ENCODE measurements around the gene TMEM223. TPM values are rescaled to one million over a fixed set of nuclear protein-coding genes. Genes with fewer than 3 reads are reported as not detected.
A peak's percentile ranks its signal among the peaks of the same experiment; 100 is the strongest.
"Not testable (repeated sequence)": the region's sequence is repeated elsewhere in the genome, so short reads cannot be mapped to it uniquely, and the experiment has no call there.

TMEM223 gene
- total RNA-seq, 1 donor from 2014 or later, result 16.8 TPM

DNA sequence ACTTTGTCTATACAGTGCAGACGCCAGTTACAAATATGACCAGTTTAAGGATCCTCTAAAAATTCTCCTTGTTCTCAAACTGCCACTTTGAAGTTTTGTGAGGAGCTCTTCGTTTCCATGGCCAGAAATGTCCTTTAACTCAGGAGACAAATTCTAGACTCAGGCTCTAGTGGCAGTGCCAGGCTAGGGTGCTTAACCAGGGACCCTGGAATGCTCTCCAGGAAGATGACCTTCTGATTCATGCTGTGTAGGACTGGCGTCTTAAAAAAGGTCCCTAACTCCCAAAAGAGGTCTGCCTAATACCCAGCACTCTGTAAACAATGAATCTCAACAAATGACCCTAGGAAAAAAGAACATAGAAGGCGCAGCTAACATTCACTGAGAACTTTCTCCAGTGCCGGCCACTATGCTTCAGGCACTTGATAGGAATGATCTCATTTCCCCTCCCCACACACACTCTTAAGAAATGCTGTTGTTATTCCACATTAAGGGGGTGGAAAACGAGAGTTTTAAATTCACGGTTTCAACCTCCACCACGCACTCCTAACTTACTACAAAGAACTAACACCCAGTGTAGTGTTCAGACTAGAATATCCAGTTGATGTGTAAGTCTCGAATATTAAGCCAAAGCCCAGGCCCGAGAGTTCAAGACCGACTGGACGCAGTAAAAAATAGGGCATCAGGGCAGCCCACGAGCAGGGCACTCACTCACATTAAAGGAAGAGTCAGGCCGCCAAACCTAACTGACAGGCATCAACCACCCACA lies 12.7 kb upstream of the TMEM223 start:
- DNase-seq (ENCODE audit: extremely low read depth, low read depth, low spot score), result no peak

DNA sequence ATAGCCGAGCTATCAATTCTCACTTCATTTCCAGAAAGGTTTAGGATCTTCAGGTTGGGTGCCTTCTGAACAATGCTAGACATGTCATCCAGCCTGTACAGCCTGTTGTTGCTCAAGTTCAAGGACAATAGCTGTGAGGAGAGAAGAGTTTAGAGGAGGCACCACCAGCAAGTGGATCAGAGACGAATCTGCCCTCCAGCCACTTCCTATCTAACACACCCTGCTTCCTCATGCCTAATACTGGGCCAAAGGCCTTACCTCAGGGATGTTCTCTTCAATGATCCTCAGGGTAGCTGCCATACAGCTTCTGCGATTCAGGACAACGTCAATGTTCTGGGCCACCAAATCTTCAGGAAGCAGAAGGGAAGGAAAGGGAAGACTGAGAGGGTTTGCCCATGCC lies 9.3 kb upstream of the TMEM223 start:
- DNase-seq (ENCODE audit: extremely low read depth, low read depth, low spot score), result no peak

DNA sequence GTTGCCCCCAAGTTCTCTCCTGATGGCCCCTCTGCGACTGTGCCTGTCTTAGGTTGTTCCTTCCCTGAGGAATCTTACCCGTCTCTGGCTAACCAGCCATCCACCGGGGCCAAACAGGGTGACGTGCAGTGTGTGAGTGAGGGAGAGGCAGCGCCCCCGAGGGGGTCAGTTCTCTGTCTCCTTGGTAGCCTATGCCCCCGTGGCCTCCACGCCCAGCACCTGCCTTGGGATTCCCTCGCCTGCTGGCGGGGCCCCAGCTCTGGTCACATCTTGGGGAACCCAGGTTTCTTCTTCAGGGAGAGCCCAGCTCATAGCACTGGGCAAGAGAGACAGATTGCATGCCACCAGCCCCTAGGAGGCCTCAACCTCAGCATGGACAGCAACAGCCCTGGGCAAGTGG lies 7.7 kb upstream of the TMEM223 start:
- DNase-seq (ENCODE audit: extremely low read depth, low read depth, low spot score), result no peak

DNA sequence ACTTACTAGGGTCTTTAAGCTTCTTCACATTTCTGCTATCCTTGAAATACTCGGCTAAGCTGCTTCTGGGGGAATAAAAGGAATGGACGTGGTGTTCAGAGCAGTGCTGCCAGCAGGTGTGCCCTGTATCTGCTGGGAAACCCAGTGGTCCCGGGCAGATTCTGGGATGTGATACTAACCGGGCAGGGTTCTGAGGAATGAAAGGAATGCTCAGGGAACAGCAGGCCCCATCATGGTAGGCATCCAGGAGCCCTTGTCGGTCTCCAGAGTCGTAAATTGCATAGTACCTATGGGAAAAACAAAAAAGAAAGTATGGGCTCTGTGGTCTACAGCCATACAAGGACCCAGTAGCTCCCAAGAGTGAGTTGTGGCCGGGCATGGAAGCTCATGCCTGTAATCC lies 4.5 kb upstream of the TMEM223 start:
- DNase-seq (ENCODE audit: extremely low read depth, low read depth, low spot score), result no peak

DNA sequence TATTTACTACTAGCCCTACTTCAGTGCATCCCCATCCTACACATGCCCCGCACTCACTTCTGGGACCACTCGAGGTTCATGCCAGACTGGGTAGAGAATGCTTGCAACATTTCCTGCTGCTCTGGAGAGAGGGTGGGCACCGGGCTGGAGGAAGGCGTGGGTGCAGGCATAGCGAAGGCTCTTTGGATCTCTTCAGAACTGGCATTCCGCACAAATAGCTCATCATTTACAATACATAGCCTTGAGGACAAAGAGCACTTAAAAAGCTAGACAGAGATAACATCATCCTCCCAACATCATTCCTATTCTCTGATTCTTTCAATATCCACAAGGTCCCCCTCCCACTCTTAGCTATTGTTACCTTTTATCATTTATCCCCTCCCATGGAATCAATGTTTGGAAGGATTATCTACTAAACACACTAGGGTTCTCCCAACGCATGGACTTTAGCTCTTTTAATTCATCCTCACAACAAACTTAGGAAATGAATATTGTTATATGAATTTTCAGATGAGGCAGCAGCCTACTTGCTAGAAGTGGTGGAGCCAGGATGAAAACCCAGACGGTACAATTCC lies 2.5 kb upstream of the TMEM223 start:
- DNase-seq (ENCODE audit: extremely low read depth, low read depth, low spot score), result no peak

DNA sequence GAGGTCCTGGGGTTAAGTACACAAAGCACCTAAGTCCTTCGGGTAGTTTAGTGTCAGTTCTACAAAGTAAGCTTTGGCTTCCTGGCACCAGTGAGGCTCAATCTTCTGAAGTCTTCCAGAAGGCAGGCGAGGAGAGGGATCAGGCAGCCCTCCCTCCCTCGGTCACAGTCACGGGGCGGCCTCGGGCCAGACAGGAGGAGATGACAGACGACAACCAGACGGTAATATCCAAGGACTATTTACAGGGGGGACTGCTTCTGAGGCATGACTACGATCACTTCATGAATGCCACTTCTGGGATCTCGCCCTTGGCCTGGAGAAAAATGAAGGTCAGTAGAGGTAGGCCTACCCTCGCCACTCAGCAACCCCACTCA lies 383 bp upstream of the TMEM223 start:
- no peak for DNase-seq (ENCODE audit: extremely low read depth, low read depth, low spot score)

DNA sequence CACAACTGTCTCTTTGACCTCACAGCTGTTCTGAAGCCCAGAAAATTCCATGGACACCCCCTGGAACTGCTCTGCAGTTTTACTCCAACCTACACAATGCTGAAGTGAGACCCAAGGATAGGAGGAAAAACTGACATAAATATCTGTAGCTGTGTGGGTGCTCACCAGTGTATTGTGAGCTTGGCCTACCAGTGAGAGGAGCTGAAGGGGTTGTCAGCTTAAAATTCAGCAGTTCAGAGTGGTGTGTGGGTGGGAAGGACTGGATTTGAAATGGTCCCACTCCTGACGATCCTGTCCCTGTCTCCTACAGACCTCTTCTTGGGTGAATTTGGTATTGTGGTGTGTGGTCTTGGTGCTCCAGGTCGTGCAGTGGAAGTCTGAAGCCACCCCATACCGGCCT lies 2.2 kb downstream of the TMEM223 start:
- DNase-seq (ENCODE audit: extremely low read depth, low read depth, low spot score), result no peak

DNA sequence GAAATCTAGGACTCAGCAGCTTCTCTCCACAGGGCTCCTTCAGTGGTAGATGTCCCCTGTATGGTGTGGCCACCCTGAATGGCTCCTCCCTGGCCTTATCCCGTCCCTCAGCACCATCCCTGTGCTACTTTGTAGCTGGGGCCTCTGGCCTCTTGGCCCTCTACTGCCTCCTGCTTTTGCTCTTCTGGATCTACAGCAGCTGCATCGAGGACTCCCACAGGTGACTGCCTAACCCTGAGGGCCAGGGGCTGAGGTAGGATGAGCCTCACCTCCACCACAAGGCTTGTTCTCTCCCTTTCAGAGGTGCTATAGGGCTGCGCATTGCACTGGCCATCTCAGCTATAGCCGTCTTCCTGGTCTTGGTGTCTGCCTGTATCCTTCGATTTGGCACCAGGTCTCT lies 2.8 kb downstream of the TMEM223 start:
- DNase-seq (ENCODE audit: extremely low read depth, low read depth, low spot score), result no peak

DNA sequence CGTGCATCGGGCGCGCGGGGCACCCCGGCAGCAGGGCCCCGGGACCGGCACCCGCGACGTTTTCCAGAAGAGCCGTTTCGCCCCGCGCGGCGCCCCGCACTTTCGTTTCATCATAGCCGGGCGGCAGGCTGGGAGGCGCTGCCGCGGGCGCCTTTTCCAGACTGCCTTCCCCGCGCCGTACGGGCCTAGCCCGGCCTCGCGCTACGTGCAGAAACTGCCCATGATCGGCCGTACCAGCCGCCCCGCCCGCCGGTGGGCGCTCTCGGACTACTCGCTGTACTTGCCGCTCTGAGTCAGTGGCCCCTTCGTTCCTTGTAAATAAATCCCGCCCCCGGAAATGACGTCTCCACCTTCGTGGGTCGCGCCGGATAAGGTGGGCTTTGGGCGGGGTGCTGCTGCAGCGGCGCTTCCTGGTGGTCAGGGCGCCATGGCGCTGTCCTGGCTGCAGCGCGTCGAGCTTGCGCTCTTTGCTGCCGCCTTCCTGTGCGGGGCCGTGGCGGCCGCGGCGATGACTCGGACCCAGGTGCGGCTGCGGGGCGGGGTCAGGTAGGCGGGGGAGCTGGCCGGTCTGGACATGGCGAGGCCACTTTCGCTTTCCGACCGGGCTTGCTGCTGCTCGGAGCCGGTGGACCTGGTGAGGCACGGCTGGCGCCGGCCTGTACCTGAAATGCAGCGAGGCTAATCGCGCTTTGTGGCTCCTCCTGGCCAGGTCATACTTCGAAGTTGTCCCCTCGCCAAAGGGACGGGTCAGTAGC lies 4.6 kb downstream of the TMEM223 start, which contains the start of gene TMEM179B:
TSS of gene TMEM179B (plus strand) at position 398 of the 755 bp plus-strand sequence. CDS start at position 428, 30 bp downstream.
- DNase-seq (ENCODE audit: extremely low read depth, low read depth, low spot score), result no peak

DNA sequence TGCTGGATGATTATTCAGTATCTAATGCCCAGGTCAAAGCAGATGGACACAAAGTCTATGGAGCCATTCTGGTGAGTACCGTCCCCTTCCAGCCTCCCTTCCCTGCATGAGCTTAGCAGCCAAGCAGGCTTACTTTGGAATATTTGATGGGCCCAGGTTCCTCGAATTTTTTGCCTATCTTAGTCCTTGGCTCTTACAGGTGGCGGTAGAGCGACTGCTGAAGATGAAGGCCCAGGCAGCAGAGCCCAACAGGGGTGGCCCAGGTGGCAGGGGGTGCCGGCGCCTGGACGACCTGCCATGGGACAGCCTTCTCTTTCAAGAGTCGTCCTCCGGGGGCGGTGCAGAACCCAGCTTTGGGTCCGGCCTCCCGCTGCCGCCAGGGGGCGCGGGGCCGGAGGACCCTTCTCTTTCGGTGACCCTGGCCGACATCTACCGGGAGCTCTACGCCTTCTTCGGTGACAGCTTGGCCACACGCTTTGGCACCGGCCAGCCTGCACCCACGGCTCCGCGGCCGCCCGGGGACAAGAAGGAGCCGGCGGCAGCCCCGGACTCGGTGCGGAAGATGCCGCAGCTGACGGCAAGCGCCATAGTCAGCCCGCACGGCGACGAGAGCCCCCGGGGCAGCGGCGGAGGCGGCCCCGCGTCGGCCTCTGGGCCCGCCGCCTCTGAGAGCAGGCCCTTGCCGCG lies 5.3 kb downstream of the TMEM223 start:
- DNase-seq (ENCODE audit: extremely low read depth, low read depth, low spot score), result no peak

DNA sequence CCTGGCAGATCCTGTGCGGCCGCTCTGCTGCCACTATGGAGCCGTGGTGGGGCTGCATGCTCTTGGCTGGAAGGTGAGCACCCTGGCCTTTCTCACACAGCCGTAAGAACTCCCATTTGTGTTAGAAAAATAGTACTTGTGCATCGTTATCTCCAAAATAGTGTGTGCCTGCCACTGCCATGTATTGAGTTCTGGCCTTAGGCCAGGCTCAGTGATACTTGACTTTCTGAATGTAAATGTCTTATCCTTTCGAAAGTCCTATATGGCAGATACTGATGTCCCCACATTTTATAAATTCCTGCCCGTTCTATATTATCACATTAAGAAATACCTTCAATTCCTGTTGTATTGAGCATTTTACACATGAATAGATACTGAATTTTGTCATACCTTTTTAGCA lies 9.1 kb downstream of the TMEM223 start:
- DNase-seq (ENCODE audit: extremely low read depth, low read depth, low spot score), result no peak

DNA sequence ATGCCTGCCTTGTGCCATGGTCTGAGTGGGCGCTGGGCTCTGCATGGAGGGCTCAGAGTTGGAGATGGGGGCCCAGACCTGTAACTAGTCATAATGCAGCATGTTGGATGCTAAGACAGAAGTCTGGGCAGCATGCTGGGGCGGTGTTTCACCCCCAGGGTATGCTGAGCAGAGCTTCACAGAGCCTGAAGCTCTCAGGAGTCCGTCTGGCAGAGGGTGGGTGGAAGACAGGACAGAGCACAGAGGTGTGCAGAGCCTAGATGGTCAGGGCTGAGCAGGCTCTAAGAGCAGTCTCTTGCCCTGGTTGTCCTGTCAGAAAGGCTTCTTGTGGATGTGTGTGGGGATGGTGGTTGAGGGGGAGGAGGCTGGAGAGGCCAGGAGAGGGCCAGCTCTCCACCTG lies 13.4 kb downstream of the TMEM223 start:
- no peak for DNase-seq (ENCODE audit: extremely low read depth, low read depth, low spot score)

DNA sequence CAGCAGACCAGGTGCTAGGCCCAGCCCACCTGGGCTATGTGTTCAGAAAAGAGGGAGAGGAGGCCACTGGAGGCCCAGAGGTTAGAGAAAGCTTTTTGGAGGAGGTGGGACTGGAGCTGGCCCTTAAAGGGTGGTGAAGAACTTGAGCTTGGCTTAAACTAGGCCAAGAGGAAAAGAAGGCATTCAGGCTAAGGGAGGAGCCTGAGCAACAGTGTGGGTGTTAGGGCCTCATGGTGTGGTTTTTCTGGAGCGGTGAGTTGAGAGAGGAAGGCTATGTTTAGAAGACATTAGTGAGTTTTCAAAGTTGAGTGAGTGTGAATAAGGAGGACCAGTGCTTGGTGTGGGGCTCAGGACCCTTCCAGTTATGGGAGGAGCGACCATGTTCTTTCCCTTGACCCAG lies 14.4 kb downstream of the TMEM223 start:
- DNase-seq (ENCODE audit: extremely low read depth, low read depth, low spot score), result no peak

DNA sequence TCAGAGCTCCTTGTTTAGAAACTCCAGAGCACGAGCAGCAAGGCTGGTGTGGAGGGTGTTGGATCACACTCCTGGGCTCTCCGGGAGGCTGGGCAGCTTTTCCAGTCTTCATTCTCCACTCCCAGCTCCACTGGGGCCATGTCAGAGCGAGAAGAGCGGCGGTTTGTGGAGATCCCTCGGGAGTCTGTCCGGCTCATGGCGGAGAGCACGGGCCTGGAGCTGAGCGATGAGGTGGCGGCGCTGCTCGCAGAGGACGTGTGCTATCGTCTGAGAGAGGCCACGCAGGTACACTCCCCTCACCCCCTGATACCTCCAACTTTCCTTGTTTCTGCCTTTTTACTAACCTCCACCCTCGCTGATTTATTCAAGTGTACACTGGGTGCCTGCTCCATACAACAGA lies 16.2 kb downstream of the TMEM223 start:
- no peak for DNase-seq (ENCODE audit: extremely low read depth, low read depth, low spot score)

DNA sequence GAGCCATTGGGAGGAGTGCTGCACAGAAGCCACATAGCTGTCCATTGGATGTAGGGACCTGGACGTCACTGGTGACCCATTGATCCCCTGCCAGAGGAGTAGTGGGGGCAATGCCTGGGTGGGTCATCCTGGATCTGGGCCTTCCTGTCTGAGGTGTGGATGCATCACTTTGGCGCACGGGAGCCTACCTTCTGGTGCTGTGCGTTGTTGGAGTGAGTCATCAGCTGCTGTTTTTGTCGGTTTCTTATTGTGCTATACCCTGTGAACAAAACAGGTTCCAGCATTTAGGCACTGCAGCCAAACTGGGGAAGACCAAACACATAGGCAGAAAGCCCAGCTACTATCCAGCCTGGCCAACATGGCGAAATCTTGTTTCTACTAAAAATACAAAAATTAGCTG lies 17.4 kb downstream of the TMEM223 start:
- DNase-seq (ENCODE audit: extremely low read depth, low read depth, low spot score), result no peak

DNA sequence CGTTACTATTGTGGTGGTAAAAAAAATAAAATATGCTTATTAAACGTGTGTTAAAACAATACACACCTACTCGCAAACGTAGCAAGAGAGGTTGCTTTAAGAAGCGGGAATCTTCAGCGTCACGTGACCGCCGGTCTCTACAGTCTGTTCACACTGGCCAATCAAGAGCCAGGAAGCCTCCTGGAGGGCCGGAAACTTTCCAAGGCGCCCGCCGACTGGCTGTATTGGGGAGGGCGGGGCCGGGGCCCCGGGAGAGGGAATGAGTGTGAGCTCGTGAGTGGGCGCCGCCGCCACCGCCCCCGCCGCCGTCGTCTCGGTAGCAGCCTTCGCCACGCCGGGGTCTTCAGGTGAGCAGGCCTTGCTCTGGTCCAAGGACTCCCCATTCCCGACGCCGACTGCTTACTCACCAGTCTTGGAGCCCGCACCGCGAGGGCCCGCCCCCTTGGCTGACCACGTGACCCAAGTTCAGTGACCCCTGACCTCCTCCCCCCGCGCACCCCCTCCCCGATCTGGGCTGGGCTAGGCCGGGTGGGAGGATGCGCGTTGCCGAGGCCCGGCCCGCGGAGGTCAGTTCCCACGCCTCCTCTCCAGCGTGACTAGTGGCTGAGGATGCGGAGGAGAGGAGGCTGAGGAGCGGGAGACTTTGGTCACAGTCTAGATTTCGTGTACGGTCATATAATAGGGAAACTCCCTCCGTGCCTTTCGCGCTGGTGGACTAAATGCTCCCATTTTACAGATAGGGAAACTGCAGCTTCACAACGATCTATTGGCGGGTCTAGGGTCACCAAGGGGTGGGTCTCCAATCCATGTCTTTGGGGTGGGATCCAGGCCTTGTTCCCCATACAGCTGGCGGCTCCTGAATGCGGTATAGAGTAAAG lies 20.4 kb downstream of the TMEM223 start, which contains the start of gene TAF6L:
TSS of gene TAF6L (plus strand) at position 253 of the 878 bp plus-strand sequence. CDS start 4,388 bp downstream, outside the sequence.
- DNase-seq (ENCODE audit: extremely low read depth, low read depth, low spot score), result peak; percentile 87

DNA sequence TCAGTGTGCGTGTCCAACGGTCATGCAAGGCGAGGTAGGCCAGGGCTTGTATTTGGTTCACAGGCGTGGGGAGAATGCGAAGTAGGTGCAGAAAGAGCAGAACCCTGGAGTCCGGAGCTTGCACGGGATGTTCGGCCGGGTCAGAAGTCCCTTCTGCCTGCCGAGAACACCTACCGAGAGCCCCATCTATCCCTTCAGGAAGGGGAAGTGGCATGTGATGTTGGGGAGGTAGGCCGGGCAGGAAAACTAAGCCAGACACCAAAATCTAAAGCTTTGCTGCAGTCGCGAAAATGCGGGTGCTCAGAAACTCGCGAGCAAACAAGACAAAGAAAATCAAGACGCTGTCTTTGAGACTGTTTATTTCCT lies 21.0 kb downstream of the TMEM223 start:
- no peak for DNase-seq (ENCODE audit: extremely low read depth, low read depth, low spot score)

DNA sequence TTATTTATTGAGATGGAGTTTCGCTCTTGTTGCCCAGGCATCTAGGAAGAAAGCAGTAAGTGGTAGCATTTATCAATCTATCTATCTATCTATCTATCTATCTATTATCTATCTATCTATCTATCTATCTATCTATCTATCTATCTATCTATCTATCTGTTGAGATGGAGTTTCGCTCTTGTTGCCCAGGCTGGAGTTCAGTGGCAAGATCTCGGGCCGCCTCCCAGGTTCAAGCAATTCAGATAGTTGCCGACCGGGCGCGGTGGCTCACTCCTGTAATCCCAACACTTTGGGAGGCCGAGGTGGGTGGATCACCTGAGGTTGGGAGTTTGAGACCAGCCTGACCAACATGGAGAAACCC lies 31.0 kb downstream of the TMEM223 start:
- DNase-seq (ENCODE audit: extremely low read depth, low read depth, low spot score), result not testable (repeated sequence)

DNA sequence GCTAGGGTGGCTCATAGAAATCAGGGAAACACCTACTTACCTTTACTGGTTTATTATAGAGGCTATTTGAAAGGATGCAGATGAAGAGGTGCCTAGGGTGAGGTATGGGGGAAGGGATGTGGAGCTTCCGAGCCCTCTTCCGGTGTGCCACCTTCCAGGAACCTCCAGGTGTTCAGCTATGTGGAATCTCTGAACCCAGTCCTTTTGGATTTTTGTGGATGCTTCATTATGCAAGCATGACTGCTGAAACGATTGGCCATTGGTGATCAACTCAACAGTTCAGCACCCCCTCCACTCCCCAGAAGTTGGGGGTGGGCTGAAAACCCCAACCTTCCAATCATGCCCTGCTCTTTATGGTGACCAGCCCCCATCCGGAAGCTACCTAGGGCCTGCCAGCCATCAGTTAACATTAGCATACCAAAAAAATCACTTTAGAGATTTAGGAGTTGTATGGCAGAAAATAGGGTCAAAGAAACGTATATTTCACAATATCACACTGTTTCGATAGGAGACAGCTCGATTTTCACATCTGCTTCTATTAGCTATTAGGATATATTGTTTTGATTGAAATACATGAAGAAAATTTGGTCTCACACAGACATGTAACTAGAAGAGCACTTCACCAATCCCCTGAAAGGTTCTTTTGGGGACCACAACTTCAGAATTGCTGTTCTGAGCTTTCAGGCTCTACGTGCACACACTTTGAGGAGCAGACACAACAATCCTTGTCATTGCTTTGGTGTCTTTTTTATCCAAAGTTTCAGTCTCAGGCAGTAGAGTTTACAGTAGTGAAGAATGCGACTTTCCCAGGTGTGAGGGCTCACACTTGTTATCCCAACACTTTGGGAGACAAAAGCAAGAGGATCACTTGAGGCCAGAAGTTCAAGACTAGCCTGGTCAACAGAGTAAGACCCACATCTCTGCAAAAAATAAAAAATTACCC lies 33.7 kb downstream of the TMEM223 start:
- no peak for DNase-seq (ENCODE audit: extremely low read depth, low read depth, low spot score)
